GM19395 (cell line): ENCODE results near the gene FAM216A.

Experiments used
- ATAC-seq: cut with Tn5 transposase; IDR thresholded peaks from one replicate; pipeline ENCODE4 v1.9.1; 2021; ENCODE audit warnings: mild to moderate bottlenecking, moderate library complexity; ENCODE audit not compliant: unreplicated experiment

The FAM216A gene

DNA sequence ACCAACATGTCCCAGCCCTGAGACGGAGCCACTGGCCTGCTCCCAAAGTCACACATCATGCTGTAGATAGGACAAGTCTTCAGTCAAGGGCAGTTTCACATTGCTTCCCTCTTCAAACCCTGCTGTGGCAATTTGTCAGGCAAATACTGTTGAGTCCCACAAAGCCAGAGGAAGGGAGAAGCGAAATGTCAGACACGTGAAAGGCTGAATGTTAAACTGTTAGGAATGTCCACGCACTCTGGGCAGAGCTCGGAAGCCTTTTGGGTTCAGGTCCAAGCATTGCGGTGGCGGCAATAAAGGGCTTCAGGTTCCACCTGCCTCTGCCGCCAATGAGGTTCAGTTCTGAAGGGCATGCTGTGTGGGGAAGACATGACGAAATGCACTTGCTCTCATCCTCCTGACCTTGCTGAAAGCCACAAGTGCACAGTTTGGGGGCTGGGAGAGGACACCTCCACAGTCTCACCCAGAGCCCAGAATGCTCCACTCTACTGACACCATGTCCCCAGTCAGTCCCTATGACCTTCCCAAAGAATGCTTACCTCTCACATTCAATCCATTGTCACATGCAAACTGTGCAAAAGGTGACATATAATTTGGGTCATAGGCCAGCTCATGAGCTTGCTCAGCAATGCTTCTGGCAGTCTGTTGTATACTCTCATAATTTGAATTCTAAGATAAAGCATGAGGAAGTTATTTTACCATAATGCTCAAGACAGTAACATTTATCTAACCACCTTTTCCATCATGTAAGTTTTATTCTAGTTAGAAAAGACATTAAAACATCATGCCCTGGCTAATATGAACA lies 69.2 kb downstream of the FAM216A start:
- no peak for ATAC-seq

DNA sequence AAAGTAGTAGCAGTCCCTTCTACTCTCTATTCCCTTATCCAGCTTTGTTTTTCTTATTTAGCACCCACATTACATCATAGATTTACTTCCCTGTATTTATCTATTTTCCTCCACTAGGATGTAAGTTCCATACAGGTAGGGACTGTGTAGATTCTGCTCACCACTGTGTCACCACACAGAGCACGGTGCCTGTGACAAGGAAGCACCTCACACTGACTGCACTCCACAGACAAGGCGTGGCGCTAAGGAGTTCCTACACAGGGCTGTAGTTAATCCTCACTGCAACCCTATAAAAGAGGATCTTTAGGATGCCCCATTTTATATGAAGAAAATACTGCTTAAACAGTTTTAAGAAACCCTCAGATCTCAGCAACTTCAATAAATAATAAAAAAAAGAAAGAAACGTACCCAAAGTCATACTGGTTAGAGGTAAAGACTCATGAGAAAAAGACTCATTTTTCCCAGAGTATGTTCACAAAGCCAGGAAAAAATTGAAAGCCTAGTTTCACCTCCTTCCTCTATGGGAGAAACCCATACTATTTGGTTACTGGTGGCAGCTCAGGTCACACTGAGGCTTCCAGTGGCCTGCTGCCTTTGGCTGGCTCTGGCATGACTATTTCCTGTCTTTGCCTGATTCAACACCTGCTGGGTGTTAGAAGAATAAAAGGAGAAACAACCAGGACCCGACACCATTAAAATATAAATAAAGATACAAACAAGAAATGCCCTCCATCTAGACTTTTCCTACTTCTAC lies 70.4 kb downstream of the FAM216A start:
- no peak for ATAC-seq
